Measurements from ENCODE around the gene RBBP8.

DNA sequence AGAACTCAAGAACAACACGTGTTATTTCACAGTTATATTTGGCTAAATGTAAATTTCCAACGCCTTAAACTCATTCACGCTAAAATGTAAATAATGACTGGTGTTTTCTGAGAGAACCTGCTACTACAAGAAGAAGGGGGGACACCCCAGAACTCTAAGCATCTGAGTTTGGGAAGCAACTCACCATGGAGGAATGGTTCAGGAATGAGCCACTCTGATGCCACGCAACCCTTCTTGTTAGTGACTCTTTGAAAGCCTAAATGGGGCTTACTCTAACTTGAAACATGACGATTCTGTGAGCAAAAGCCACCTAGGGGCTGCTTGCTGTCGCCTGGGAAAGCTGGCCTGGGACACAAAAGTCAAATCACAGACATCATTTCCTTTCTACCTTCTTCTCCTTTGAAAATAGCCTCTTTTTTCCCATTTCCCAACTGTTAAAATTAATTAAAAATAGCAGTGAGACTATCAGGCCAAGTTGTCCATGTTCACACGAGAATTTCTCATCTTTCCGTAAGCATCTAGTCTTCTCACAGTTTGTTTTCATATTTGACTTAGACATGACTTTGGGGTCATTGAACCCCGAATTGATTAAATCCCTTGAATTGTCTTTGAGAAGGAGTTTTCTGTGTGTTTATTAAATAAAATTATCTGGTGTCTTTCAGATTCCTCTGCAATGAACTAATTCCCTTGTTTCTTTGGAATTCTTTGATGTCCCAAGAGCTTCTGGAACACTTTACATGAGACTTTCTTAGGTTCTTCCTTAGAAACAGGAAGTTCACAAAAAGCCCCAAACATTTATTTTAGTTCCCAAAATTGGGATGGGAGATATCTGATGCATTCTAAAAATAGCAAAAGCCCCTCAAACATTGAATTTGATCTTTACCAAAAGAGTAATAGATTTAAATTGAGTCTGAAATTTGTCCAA lies 126.7 kb downstream of the RBBP8 start:
- TF ChIP-seq OSR1 (CRISPR knock-in tag; IDR thresholded peaks at IDR 0.05), result no peak
- TF ChIP-seq RARB (CRISPR knock-in tag; IDR thresholded peaks at IDR 0.05), result no peak

Measured in SK-N-SH treated with all-trans-retinoic acid at 6 μM for 48 hours (cell line).